Uterine smooth muscle cell (primary cell): ENCODE data around the gene ZNF615. TPM values are rescaled to one million over a fixed set of nuclear protein-coding genes. Genes with fewer than 3 reads are reported as not detected.

Experiments used
- total RNA-seq: library from RNA; depleted of rRNA; stranded (reverse); fragments of >200 nt; gene quantifications from 2 replicates; pipeline ENCODE4 v1.2.3, GENCODE V29; 2014

The ZNF615 gene
- total RNA-seq: 10.4 and 13.5 TPM in 2 replicates

GRCh38 chr19:52007806-52008557 is at the start of gene ZNF615:
Gene ZNF615 (minus strand): TSS chr19:52008211. CDS start chr19:52003711, 4,500 bp downstream.

GRCh38 chr19:52048555-52049501 is 40.8 kb upstream of the ZNF615 start, which contains the start of gene ZNF432:
Gene ZNF432 (minus strand): TSS chr19:52048838. CDS start chr19:52046868, 1,970 bp downstream.

GRCh38 chr19:52028027-52028779 is 20.2 kb upstream of the ZNF615 start, which contains the start of gene ZNF614:
Gene ZNF614 (minus strand): TSS chr19:52028379. CDS start chr19:52025745, 2,634 bp downstream.

GRCh38 chr19:51986309-51987291 is 21.4 kb downstream of the ZNF615 start, which contains the start of gene ZNF350:
Gene ZNF350 (minus strand): TSS chr19:51986840. CDS start chr19:51974360, 12,480 bp downstream.

Other genes with a start within 250 kb of the ZNF615 start
- not detected in 2 replicates for gene FPR2, start 247.0 kb downstream of the ZNF615 start, total RNA-seq
- not detected in 2 replicates for gene FPR3, start 213.1 kb downstream of the ZNF615 start, total RNA-seq
- 4.0 and 7.2 TPM in 2 replicates for gene ZNF577, start 120.3 kb downstream of the ZNF615 start, total RNA-seq
- 5.7 and 5.9 TPM in 2 replicates for gene ZNF649, start 103.2 kb downstream of the ZNF615 start, total RNA-seq
- 4.9 and 6.1 TPM in 2 replicates for gene ZNF613, start 80.7 kb downstream of the ZNF615 start, total RNA-seq
- 9.3 and 10.7 TPM in 2 replicates for gene ZNF350, start 21.4 kb downstream of the ZNF615 start, total RNA-seq
- 8.6 and 12.0 TPM in 2 replicates for gene ZNF614, start 20.2 kb upstream of the ZNF615 start, total RNA-seq
- gene ZNF432, start 40.6 kb upstream of the ZNF615 start, total RNA-seq: 10.3 and 11.4 TPM in 2 replicates
- 20.9 and 30.6 TPM in 2 replicates for gene ZNF841, start 87.6 kb upstream of the ZNF615 start, total RNA-seq
- 9.1 and 11.4 TPM in 2 replicates for gene ZNF616, start 131.7 kb upstream of the ZNF615 start, total RNA-seq
- 4.2 and 7.9 TPM in 2 replicates for gene ZNF836, start 163.4 kb upstream of the ZNF615 start, total RNA-seq
- gene PPP2R1A, start 181.8 kb upstream of the ZNF615 start, total RNA-seq: 178 and 179 TPM in 2 replicates